ENCODE measurements around the gene NFAM1.

Gene NFAM1

DNA sequence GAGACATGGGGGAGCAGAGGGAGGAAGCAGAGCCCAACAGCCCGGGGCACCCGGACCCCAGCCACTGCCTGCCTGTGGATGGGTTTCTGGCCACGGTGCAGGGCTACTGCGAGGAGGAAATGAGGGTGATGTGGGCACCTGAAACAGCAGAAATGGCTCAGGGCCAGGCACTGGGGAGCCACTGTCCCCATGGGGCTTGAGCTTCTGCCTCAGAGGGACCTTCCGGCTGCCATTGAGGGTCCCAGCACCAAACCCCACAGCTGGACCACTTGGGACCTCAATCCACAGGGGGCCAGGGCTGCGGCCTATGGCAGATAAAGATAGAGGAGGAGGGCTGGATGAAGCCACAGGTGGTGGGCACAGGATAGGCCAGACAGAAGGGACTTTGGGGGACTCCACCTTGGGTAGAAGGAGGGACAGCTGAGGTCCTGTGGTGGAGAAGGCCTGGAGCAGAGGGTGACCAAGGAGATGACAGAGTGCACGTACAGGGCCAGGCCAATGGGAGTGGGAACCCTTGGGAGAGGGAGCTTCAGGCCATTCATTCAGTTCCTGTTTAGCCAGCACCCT lies 48.3 kb downstream of the NFAM1 start:
- DNase-seq (ENCODE audit: low read depth, low spot score) = no peak

DNA sequence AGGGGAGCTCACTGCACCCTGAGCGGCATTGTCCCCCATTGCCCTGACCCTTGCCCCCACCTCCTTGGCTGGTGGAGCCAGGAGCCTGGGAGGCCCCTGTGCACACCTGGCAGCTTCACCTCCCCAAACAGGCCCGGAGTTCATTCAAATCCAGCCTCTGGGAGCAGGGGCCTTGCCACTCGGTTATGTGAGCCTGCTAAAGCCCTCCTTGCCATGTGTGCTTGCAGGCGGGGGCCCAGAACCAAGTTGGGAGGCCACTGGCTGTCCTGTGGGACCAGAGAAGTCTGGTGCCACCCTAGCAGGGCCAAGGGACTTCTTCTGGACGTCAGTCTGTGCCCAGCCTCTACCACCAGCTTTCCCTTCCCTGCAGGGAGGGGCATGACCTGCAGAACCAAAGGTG lies 48.9 kb downstream of the NFAM1 start:
- DNase-seq (ENCODE audit: low read depth, low spot score) = no peak

DNA sequence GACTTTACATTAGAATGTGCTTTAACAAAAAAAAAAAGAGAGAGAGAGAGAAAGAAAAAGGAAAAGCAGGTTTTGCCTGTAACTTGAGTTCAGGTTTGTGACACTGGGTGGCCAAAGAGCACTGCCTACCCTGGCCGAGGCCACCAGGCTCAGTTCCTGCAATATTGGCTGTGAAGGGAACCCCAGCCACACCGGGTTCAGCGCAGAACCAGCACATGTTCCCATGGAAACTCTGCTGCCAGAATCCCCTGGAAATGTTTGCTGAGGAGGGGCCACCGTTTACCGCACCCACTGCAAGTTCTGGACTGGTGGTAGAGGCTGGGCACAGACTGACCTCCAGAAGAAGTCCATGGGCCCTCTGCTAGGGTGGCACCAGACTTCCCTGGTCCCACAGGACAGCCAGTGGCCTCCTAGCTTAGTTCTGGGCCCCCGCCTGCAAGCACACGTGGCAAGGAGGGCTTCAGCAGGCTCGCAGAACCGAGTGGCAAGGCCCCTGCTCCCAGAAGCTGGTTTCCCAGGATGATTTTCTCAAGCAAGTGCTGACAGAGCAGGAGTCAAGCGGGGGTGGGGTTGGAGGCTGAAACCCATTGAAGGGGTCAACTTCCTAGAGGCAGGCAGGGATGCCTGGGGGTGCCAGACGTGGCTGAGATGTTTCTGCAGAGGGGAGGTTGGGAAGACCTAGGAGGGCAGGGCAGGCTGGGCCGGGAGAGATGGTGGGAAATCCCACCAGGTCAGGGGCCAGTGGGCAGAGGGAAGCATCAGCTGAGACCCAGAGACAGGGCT lies 51.2 kb downstream of the NFAM1 start:
- no peak for DNase-seq (ENCODE audit: low read depth, low spot score)

DNA sequence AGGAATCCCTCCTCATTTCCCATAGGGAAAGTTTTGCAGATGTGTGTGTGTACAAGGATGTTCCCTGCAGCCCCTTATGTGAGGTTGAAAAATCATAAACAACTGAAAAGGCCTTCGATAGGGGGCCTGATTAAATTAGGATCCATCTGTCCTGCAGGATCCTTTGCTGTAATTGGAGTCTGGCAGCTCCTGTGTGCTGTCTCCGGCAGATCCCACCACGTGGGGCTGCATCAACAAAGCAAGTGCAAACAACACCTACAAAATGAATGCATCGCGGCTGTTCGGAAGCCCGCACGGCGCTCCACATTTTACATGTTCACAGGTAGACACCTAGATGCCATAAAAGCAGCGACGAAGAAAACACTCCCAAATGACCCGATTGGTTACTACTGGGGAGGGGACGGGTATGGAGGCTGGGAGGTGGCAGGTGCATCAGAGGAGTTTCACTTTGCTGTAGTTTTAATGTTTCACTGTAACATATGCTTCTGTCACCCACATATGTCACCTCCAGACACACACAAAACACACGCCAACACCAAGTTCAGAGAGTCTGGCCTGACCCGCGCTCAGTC lies 52.2 kb downstream of the NFAM1 start:
- no peak for DNase-seq (ENCODE audit: low read depth, low spot score)

DNA sequence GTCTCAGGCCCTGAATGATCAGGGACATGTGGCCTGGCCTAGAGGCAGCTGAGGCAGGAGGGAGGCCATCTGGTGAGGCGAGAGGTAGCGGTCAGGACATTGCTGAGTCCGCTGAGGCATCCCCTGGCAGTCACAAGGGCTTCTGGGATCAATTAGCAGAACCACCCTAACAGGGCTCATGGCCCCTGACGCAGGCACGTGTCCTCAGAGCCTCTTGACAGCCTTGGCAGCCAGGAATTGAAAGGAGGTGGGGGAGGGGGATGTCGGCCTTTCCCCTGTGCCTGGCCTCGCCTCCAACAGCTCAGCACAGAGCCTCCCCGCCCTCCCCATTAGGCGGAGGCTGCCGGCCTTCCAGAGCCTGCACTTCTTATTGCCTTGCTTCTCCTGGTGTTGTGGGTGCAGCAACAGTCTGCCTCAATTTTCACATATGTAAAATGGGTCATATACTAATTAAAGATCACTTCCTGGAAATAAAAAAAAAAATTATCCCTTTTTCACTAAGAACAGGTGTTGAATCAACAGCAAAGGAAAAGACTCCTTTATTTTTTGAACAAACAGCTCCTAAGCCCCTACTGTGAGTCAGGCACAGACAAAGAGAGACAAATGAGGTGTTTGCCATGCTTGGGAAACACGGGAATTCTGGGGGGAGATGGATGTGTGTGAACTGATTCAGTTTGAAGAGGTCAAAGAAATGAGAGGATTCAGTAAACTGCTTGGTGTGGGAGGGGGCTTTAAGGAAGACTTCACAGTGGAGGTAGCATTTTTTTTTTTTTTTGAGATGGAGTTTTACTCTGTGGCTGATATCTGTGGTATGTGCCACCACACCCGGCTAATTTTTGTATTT lies 55.3 kb downstream of the NFAM1 start:
- DNase-seq (ENCODE audit: low read depth, low spot score) = no peak

GRCh38 chr22:42375982-42376381 lies 56.2 kb downstream of the NFAM1 start:
- DNase-seq (ENCODE audit: low read depth, low spot score) = no peak

DNA sequence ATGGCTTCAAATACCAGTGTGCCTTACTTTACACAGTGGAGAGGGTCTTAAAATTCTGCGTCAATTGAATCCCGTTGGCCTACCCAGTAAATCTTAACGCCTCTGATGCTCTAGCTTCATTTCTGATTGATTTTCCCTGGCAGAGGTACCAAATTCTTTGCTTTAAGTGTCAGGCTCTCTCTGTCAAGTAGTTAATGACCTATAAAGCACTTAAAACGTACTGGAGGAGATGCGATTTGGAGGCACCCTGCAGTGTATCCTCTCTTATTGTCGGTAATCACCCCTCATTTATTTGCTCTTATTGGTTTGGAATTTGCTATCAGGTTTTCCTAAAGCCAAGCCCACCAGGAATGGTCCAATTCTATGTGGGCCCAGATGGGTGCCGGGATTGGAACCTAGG lies 59.2 kb downstream of the NFAM1 start:
- no peak for DNase-seq (ENCODE audit: low read depth, low spot score)

DNA sequence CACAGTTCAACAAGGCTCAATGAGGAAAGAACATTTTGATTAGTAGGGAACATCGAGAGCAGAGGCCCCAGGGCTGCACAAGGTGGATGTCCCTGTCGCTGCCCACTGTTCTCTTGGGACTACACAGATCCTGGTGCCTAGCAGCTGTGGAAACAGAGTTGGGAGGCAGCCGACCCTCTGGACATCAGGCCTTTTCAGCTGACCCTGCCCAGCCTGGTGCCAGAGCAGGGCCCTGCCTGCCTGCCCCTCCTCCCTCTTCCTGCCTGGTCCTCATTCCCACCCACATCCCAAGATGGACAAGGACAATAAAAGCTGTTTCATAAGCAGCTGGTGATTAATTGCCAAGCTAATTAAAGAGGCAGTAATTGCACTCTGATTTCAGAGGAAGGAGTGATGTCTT lies 60.7 kb downstream of the NFAM1 start:
- no peak for DNase-seq (ENCODE audit: low read depth, low spot score)

- DNase-seq (ENCODE audit: low read depth, low spot score) = no peak
Measured at GRCh38 chr22:42371099-42371498, 61.1 kb downstream of the NFAM1 start.

GRCh38 chr22:42369250-42370041 lies 62.8 kb downstream of the NFAM1 start:
- no peak for DNase-seq (ENCODE audit: low read depth, low spot score)

DNA sequence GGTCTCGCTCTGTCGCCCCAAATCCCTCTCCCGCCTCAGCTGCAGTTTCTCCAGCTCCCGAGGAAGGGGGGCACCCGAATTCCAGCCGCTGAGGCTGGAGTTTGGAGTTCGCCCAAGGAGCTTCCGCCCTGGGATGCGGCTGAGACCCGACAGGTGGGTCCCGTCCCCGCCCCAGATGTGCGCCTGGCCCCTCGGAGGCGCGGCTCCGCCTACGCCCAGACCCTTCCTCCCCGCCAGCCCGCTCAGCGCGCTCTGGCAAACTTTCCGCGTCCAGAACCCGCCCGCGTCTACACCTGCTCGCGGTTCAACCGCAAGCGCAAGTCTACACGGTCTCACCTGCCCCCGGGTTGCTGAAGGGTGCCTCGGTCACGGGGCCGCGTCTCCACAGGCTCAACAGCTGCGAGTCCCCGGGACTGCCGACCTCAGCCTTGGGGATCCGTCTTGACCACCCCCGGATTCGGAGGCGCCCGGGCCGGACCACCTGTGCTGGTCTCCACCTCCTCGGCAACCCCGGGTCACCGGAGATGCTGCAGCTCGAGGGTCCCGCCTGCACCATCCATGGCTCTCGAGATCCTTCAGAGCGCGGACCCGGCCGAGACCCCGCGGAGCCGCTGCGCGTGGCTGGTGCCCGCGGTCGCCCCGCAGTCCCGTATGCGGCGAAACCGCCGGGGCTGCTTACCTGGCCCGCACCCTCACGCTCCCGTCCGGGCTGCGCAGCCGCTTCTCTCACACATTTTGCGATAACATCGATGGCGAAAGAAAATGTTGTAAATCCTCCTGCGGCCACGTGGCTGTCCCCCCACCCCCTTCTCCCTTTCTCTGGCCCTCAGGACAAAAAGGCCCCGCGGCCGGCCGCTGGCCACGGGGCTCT lies 63.6 kb downstream of the NFAM1 start:
- DNase-seq (ENCODE audit: low read depth, low spot score) = no peak

DNA sequence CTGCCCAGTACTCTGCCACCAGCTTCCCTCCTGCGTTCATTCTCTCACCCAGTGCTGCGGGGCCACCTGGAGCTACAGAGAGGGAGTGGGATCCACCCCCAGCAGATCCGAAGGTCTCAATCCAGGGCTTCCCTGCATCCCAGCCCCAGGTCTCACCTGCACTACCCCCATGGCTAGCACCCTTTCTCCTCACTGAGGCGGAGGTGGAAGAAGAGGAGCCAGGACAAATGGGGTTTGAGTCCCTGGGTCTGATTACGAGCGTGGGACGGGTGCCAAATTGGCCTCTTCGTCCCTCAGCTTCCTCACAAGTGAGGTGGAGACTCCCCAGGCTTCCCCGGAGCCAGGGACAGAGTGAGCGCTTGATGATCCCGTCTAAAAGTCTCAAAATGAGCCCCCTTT lies 64.2 kb downstream of the NFAM1 start:
- no peak for DNase-seq (ENCODE audit: low read depth, low spot score)

DNA sequence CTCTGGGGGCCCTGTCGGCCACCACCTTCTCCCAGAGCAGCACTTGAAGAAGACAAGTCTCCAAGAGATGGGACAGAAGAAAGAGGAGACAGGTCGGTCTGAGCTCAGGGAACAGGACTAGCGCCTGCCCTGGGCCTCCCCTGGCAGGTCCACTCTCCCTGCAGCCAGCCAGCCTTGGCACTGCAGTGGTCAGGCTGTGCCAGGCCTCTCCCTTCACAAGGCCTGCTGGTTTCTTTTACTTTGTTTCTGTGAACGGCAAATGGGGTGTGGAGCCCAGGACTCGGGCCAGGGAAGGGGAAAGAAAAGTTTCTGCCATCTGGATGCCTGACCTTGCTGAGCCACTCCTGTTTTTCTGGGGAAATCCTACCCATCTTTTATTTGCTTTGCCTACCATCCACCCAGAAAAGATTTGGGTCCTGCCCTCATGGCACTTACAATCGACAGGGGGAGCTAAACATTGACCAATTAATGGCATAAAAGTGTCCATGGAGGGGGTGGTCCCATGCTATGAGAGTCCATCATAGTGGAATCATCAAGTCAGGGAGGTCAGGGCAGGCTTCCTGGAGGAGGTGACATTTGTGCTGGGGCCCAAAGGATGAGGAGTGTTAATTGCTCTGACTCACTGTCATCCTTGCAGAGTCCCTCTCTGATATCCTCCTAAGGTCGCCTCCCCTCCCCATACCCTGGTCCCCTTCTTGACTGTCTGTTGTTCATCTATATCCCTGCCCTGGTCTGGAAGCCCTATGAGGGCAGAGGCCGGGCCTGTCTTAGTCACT lies 65.2 kb downstream of the NFAM1 start:
- DNase-seq (ENCODE audit: low read depth, low spot score) = no peak

- no peak for DNase-seq (ENCODE audit: low read depth, low spot score)
Measured at GRCh38 chr22:42365942-42366695, 66.1 kb downstream of the NFAM1 start.

GRCh38 chr22:42365111-42365865 lies 66.9 kb downstream of the NFAM1 start:
- no peak for DNase-seq (ENCODE audit: low read depth, low spot score)

DNA sequence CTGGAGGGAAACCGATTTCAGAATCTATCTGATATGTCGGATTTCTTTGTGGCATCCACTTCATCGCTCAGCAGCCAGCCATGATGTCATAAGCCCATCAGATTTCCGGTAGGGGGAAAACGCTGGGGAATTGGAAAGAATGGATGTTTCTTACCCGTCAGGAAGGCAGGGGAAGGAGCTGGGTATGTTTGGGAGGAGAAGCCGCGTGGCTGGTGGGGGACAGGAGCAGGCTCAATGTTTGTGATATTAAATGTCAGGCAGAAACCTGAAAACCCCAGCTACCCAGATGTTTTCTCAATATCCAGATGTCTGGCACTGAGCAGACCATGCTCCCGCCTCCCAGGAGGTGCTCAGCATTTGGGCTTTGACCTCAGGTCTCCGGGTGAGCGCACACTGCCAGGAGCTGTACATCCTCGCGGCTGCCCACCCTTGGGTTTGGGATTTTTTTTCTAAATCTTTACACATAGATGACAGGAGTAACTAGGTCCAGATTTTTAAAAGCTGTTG lies 67.5 kb downstream of the NFAM1 start:
- no peak for DNase-seq (ENCODE audit: low read depth, low spot score)

GRCh38 chr22:42363892-42364291 lies 68.3 kb downstream of the NFAM1 start:
- DNase-seq (ENCODE audit: low read depth, low spot score) = no peak

- no peak for DNase-seq (ENCODE audit: low read depth, low spot score)
Measured at GRCh38 chr22:42361523-42361922, 70.7 kb downstream of the NFAM1 start.
